ENCODE results near the gene RASGRF2. TPM values are rescaled to one million over a fixed set of nuclear protein-coding genes. Genes with fewer than 3 reads are reported as not detected.

RASGRF2 gene
- total and polyA plus RNA-seq, 2 of the 13 experiments (the other 11 are each of a cell fraction or from before 2014, with no cell fraction given): 23.6 to 29.0 TPM

DNA sequence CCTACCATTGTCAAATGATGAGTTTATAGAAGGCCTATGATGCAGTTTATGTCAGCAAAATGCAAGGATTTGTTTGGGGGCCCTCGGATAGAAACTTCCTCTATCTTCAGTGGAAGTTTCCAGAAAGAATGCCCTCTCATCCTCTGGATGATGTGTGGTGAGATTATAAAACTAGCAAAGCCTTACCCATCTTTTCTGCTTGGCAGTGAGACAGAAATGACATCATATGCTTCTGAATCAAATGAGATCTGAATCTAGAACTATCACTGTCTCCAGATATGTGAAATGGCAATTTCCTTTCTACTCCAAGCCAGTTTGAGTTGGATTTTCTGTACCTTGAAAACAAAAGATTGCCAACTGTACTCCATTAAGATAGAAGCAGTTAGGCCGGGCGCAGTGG, 212.5 kb downstream of the RASGRF2 start:
- no peaks in the 10 kb centered on the region for H3K9me3 ChIP-seq (ENCODE audit: low read length)
- ChIA-PET POLR2A (no interaction called here), CTCF (ENCODE audit: low intra/inter-chr PET ratio, low total read pairs) (no interaction called here)
- no peaks in the 10 kb centered on the region for H3K27me3 ChIP-seq (ENCODE audit: control insufficient read depth in 1 of 2, insufficient read depth in 2 of 2, low read length in 2 of 2)
- no peak for DNase-seq (ENCODE audit: low spot score)
- no peaks in the 10 kb centered on the region for H4K20me1 ChIP-seq (ENCODE audit: insufficient read depth, low read length)
- H3K9ac ChIP-seq (ENCODE audit: insufficient read depth, low read depth, low read length): no peak overlapping the region
- H3K36me3 ChIP-seq (replicated peaks in 1 of 2; ENCODE audit: control insufficient read depth in 1 of 2, insufficient read depth in 2 of 2, low read length in 2 of 2): peaks cover 2 to 8% of the 10 kb centered on the region in 2 experiments; a peak in 3 of 5 replicates
- no peaks in the 10 kb centered on the region for H3K4me1 ChIP-seq (ENCODE audit: insufficient read depth, low read length)
- no peak overlapping the region for H2AFZ ChIP-seq (ENCODE audit: low read length)
- intact Hi-C loops (cut with micrococcal nuclease; ENCODE audit: unreplicated experiment): no loop called here
- in situ Hi-C loops (cut with HindIII; ENCODE audit: extremely low pct_ligation_motif_present, low pct_unique_long_range_greater_than_20kb): no loop called here
- no peak overlapping the region for H3K27ac ChIP-seq (ENCODE audit: extremely low read length, insufficient read depth, low read length)
- H3K79me2 ChIP-seq (ENCODE audit: insufficient read depth, low read length): no peaks in the 10 kb centered on the region
- H3K4me3 ChIP-seq (replicated peaks in 1 of 3; ENCODE audit: insufficient read depth in 1 of 3, low read depth in 2 of 3, low read length in 3 of 3): no peak overlapping the region
- FAIRE-seq: no peak
- BruUV-seq (replicated peaks): no TSS peak
- 89% methylated on average over 3 of the region's 3 CpGs for WGBS (ENCODE audit: low lambda C conversion rate)
- TF ChIP-seq, protein P1, sequence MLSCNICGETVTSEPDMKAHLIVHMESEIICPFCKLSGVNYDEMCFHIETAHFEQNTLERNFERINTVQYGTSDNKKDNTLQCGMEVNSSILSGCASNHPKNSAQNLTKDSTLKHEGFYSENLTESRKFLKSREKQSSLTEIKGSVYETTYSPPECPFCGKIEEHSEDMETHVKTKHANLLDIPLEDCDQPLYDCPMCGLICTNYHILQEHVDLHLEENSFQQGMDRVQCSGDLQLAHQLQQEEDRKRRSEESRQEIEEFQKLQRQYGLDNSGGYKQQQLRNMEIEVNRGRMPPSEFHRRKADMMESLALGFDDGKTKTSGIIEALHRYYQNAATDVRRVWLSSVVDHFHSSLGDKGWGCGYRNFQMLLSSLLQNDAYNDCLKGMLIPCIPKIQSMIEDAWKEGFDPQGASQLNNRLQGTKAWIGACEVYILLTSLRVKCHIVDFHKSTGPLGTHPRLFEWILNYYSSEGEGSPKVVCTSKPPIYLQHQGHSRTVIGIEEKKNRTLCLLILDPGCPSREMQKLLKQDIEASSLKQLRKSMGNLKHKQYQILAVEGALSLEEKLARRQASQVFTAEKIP (CRISPR knock-in tag; IDR thresholded peaks at IDR 0.05; ENCODE audit: borderline replicate concordance): no peak
- TF ChIP-seq ZNF253 (CRISPR knock-in tag; IDR thresholded peaks at IDR 0.05; ENCODE audit: borderline replicate concordance): no peak
- TF ChIP-seq TSC22D2 (CRISPR knock-in tag; IDR thresholded peaks at IDR 0.05; ENCODE audit: borderline replicate concordance): no peak
- no peak for TF ChIP-seq ZNF496 (CRISPR knock-in tag; IDR thresholded peaks at IDR 0.05; ENCODE audit: insufficient replicate concordance)
- no peak for TF ChIP-seq ESRRA (CRISPR knock-in tag; IDR thresholded peaks at IDR 0.05; ENCODE audit: low read depth)
- no peak for TF ChIP-seq TGIF2 (CRISPR knock-in tag; IDR thresholded peaks at IDR 0.05)
- TF ChIP-seq MLLT10 (CRISPR knock-in tag; IDR thresholded peaks at IDR 0.05): no peak
- no peak for TF ChIP-seq CC2D1A (CRISPR knock-in tag; IDR thresholded peaks at IDR 0.05)
- TF ChIP-seq ZFP1 (CRISPR knock-in tag; IDR thresholded peaks at IDR 0.05): no peak
- no peak for TF ChIP-seq ZNF350 (CRISPR knock-in tag; IDR thresholded peaks at IDR 0.05; ENCODE audit: borderline replicate concordance, low read depth)
- TF ChIP-seq ZNF530 (CRISPR knock-in tag; IDR thresholded peaks at IDR 0.05; ENCODE audit: low read depth): no peak
- no peak for TF ChIP-seq ZNF382 (CRISPR knock-in tag; IDR thresholded peaks at IDR 0.05; ENCODE audit: borderline replicate concordance)
- TF ChIP-seq TARDBP (CRISPR knock-in tag; IDR thresholded peaks at IDR 0.05): no peak
- TF ChIP-seq SP1 (IDR thresholded peaks at IDR 0.05): no peak
- TF ChIP-seq SP1 (CRISPR knock-in tag; IDR thresholded peaks at IDR 0.05): no peak
- no peak for TF ChIP-seq SIX1 (CRISPR knock-in tag; IDR thresholded peaks at IDR 0.05; ENCODE audit: borderline replicate concordance)
- TF ChIP-seq, protein P2, sequence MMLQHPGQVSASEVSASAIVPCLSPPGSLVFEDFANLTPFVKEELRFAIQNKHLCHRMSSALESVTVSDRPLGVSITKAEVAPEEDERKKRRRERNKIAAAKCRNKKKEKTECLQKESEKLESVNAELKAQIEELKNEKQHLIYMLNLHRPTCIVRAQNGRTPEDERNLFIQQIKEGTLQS (CRISPR knock-in tag; IDR thresholded peaks at IDR 0.05): no peak
- no peak for TF ChIP-seq GATA4 (IDR thresholded peaks at IDR 0.05; ENCODE audit: borderline replicate concordance, low read depth)
- TF ChIP-seq NFKB2 (CRISPR knock-in tag; IDR thresholded peaks at IDR 0.05; ENCODE audit: borderline replicate concordance): no peak
- no peak for TF ChIP-seq TAF15 (IDR thresholded peaks at IDR 0.05; ENCODE audit: low read depth, low read length, poor library complexity, severe bottlenecking)
- TF ChIP-seq ZFX (CRISPR knock-in tag; IDR thresholded peaks at IDR 0.05; ENCODE audit: low read depth): no peak
- no peak for ATAC-seq
- H3K4me2 ChIP-seq (ENCODE audit: low read depth, low read length): no peak overlapping the region

Measured in HepG2 (cell line).